ENCODE results near the gene GGCT.
A peak's percentile ranks its signal among the peaks of the same experiment; 100 is the strongest.
"Not testable (repeated sequence)": the region's sequence is repeated elsewhere in the genome, so short reads cannot be mapped to it uniquely, and the experiment has no call there.

Gene GGCT

GRCh38 chr7:30504301-30505173, at the start of gene GGCT:
Gene GGCT, minus strand, starts transcription at chr7:30504829. Its CDS starts 120 bp downstream, at chr7:30504709.
- DNase-seq, result peak; percentile 97

- no peak for DNase-seq
These were observed 48.9 kb upstream of the GGCT start for GRCh38 chr7:30553546-30553945.

- no peak for DNase-seq
These were observed 48.5 kb upstream of the GGCT start for GRCh38 chr7:30553141-30553540.

GRCh38 chr7:30552330-30552729, 47.7 kb upstream of the GGCT start:
- no peak for DNase-seq

- DNase-seq, result no peak
These were observed 45.4 kb upstream of the GGCT start for GRCh38 chr7:30549931-30550493.

GRCh38 chr7:30548845-30549244, 44.2 kb upstream of the GGCT start:
- peak; percentile 38 for DNase-seq

GRCh38 chr7:30546596-30546995, 42.0 kb upstream of the GGCT start:
- DNase-seq, result no peak

- DNase-seq, result no peak
These were observed 41.3 kb upstream of the GGCT start for GRCh38 chr7:30545791-30546555.

GRCh38 chr7:30543813-30544525, 39.3 kb upstream of the GGCT start:
- DNase-seq, result no peak

GRCh38 chr7:30543115-30543514, 38.5 kb upstream of the GGCT start:
- DNase-seq, result not testable (repeated sequence)

- no peak for DNase-seq
These were observed 29.3 kb upstream of the GGCT start for GRCh38 chr7:30533886-30534285.

- DNase-seq, result no peak
These were observed 26.7 kb upstream of the GGCT start for GRCh38 chr7:30531286-30531685.

GRCh38 chr7:30530373-30530772, 25.7 kb upstream of the GGCT start:
- DNase-seq, result no peak

GRCh38 chr7:30528779-30529178, 24.1 kb upstream of the GGCT start:
- DNase-seq, result no peak

GRCh38 chr7:30527297-30527696, 22.7 kb upstream of the GGCT start:
- DNase-seq, result not testable (repeated sequence)

GRCh38 chr7:30526163-30526562, 21.5 kb upstream of the GGCT start:
- DNase-seq, result no peak

GRCh38 chr7:30525429-30525828, 20.8 kb upstream of the GGCT start:
- no peak for DNase-seq

- DNase-seq, result no peak
These were observed 19.9 kb upstream of the GGCT start for GRCh38 chr7:30524545-30524944.

GRCh38 chr7:30523466-30523865, 18.8 kb upstream of the GGCT start:
- no peak for DNase-seq

- no peak for DNase-seq
These were observed 17.5 kb upstream of the GGCT start for GRCh38 chr7:30522159-30522558.

GRCh38 chr7:30521532-30521931, 16.9 kb upstream of the GGCT start:
- DNase-seq, result no peak

GRCh38 chr7:30519122-30519521, 14.5 kb upstream of the GGCT start:
- DNase-seq, result no peak

- DNase-seq, result no peak
These were observed 11.1 kb upstream of the GGCT start for GRCh38 chr7:30515761-30516160.

Data from amniotic stem cell (primary cell).